HG03135 (cell line): ENCODE results near the gene ANKRD55.
A peak's percentile ranks its signal among the peaks of the same experiment; 100 is the strongest.
"Not testable (repeated sequence)": the region's sequence is repeated elsewhere in the genome, so short reads cannot be mapped to it uniquely, and the experiment has no call there.

Experiments used
- ATAC-seq: cut with Tn5 transposase; IDR thresholded peaks from one replicate; pipeline ENCODE4 v1.9.1; 2021; ENCODE audit warnings: mild to moderate bottlenecking, moderate library complexity; ENCODE audit not compliant: unreplicated experiment

Gene ANKRD55

DNA sequence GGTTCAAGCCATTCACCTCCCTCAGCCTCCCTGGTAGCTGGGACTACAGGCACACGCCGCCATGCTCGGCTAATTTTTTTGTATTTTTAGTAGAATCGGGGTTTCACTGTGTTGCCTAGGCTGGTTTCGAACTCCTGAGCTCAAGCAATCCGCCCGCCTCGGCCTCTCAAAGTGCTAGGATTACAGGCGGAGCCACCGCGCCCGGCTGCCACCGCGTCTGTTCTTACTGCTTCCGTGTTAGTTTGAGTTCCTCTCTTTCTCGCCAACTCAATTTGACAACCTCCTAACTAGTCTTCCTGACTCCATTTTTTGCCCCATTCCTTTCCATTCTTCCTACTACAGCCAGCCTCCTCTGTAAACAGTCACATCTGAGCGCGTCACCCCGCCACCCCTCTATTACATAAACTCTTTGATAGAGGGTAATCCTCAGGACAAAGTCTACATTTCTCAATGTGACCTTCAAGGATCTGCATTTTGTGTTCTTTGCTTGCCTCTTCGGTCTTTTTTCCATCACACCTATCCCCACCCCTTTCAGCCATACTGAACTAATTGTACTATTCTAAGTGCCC is 149.8 kb downstream of the ANKRD55 start:
- no peak for ATAC-seq

- ATAC-seq, result peak; percentile 36
These were observed 152.0 kb downstream of the ANKRD55 start for GRCh38 chr5:56081053-56081642.

DNA sequence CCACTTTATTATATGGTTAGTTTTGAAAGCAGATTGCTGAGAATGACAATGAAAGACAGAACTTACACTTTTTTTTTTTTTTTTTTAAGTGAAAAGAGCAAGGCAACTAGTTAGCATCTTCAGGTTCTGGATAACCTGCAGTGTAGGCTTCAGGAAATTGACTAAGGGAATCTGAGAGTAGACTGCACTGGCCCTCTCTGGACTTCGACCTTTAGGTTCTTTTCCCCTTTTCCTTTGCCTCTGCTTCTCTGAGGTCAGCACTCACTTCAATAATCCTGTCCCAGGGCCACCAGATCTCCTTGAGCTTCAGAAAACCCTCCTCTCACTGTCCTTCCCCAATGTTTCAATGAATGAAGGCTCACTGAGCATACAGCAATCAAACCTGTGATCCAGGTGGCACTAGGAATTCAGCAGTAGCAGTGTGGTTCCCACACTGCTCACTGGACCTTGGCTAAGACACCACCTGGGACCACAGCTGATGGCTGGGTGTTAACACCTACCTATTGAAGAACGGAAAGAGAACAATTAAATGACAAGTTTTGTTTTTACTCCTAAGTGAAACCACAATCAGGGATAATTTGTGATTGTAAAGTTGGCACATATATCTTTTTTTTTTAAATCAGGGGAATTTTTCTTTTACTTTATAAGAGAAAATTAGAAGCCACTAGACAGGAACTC is 152.6 kb downstream of the ANKRD55 start:
- peak; percentile 65 for ATAC-seq

GRCh38 chr5:56079157-56079500 is 154.0 kb downstream of the ANKRD55 start:
- not testable (repeated sequence) for ATAC-seq

GRCh38 chr5:56078278-56079156 is 154.6 kb downstream of the ANKRD55 start:
- ATAC-seq, result no peak

- ATAC-seq, result no peak
These were observed 155.3 kb downstream of the ANKRD55 start for GRCh38 chr5:56077796-56078233.

DNA sequence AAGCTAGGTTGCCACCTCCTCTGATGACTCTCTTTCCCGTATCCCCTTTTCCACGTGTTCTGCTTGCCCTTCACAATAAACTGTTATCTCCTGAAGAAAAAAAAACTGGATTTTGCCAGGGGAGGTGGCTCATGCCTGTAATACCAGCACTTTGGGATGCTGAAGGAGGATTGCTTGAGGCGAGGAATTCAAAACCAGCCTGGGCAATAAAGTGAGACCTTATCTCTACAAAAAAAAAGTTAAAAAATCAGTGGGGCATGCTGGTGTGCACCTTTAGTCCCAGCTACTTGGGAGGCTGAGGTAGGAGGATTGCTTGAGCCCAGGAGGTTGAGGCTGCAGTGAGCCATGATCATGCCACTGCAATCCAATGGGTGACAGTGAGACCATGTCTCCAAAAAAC is 156.6 kb downstream of the ANKRD55 start:
- no peak for ATAC-seq

GRCh38 chr5:56075361-56075760 is 157.8 kb downstream of the ANKRD55 start:
- ATAC-seq, result no peak

DNA sequence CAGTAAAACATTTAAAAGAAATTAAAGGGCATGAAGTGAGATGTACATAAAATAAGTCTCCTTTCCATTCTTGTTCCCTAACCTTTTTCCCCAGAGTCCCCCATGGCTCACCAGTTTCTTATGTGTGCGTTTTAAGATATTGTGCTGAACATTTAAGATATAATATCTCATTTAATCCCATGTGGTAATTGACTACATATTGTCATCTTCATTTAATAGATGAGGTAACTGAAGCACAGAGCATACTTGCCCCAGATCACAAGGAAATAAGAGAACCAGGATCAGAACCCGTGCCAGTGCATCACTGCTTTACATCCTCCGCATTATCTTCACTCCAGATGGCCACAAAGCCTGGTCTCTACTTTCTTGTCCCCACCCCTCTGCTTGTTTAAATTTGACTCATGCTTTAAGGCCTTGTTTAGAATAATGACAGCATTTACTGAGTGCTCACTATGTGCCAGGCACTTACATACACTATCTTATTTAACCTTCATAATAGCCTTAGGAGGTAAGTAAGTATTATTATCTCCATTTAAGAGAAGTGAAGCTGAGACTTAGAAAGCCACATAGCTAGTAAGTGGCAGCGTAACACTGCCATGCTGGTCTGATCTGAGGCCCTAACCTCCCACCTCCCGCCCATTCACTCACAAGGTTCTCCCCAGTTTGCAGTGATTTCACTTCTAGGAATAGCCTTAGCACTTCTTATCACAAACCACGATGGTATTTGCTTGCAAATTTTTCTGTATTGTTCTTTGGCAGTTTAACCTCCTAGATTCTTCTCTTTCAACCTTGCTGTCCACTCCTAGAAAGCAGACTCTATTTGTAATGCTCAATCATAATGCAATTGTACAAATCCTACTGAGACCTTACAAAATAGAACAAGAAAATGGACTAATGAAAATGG is 160.0 kb downstream of the ANKRD55 start:
- no peak for ATAC-seq

DNA sequence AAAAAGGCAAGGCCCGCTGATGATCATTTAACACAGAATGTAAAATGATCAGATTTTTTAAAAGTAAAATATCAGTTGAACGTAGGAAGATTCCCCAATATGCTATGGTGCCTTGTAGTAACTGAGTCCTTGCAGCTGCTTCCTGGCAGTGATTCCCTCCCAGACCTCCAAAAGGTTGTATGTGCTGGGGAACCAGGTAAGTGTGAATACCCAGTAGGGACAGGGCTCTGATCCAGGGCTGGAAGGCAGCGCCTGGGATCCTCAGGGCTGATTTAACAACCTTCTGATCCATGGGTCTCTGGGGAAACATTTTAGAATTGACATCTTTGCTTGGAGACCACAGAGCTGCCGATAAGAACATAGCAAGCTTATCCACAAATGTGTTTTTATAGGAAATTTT is 161.7 kb downstream of the ANKRD55 start:
- no peak for ATAC-seq

DNA sequence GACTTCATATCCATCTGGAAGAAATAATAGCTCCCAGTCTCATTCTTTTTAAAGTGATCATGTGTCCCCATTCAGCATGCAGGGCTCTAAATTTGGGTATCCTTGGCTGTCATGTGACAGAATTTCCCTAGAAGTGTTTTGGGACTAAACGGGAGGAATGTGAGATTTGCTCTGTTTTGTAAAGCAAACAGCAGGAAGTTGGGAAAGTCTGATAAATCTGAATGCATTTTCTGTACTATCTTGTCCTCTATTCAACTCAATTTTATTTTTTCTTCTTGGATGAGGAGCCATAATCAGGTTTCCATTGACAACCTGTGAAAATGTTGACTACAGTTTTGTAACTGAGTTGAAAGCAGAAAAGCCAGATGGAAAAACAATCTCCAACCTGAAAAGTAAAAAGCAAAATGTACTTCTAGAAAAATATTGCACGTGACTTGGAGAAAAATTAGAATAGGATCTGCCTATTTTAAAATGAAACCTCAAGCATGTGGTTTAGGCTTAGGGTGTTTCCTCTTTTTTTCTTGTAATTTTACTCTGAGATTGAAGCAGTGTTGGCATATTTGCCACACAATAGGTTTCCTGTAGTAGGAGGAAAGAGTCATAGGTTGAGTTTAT is 162.2 kb downstream of the ANKRD55 start:
- ATAC-seq, result no peak

DNA sequence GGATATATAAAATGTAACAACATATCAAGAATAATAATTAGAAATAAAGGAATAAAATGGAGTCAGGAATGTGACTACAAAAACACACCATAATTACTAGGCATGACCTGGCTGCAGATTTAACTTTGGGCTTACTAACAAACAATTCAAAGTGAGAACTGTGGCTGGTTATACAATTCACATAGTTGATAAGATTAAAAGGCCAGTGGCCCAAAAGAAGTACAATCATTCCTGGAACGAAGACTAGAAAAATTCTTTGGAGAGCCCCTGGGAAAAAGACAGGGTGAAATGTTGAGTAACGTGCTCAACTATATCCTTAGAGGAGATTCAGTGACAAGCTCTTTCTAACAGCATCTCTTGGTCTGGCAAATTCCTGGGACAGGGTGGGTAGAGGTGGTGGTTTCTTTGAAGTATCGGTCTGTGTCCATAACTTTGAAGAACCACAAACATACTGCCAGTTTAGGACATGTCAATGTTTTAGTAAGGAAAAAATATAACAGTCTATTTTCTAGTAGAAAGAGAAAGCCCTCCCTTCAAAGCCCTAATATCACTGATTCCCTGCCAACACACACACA is 163.4 kb downstream of the ANKRD55 start:
- ATAC-seq, result no peak

GRCh38 chr5:56066931-56067450 is 166.1 kb downstream of the ANKRD55 start:
- ATAC-seq, result no peak

DNA sequence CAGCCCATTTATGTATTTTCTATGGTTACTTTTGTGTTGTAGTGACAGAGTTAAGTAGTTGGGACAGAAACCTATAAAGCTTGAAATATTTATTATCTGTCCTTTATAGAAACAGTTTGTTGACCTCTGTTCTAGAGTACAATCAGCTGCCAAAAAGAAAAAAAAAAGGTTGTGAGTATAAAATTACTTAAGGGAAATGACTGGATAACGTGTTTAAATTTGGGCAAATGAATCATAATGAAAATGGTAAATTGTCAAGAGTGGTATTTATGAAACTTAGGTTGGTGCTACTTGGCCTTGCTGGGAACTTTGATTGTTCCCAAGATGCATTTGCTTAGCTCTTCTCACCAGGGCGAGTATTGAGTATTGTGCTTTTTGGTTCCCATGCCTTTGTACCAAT is 168.1 kb downstream of the ANKRD55 start:
- ATAC-seq, result no peak

GRCh38 chr5:56060276-56061110 is 172.6 kb downstream of the ANKRD55 start:
- ATAC-seq, result no peak

DNA sequence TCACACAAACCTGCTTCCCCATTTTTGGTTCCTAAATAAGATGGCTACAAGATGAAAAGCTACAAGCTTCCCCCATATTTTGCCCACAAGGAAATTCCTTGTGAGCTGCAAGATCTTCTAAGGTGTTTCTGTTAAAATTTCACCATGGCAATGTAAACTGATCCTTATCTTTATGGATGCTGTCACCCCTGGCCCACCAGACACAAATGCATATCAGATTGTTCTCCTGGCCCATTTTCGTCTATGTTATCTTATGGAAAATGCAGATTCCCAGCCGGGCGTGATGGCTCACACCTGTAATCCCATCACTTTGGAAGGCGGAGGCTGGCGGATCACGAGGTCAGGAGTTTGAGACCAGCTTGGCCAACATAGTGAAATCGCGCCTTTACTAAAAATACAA is 173.3 kb downstream of the ANKRD55 start:
- ATAC-seq, result no peak

DNA sequence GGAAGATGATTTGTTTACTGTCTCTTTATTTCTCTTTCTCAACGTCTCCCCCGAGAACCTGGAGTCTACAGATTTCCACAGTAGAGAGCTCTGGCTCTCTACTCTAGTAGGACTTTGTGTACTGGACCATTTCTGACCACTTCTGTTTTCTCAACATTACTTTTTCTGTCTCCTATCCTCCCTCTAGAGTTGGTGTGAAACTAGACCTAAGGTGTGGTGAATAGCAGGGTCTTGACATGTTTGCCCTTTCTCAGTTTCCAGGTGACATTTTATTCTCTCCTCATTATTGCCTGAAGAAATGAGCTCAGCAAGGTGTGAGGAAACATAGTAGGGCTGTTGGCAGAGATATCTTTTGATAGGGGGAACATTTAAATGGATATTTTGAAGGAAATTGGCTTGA is 176.3 kb downstream of the ANKRD55 start:
- peak; percentile 84 for ATAC-seq

DNA sequence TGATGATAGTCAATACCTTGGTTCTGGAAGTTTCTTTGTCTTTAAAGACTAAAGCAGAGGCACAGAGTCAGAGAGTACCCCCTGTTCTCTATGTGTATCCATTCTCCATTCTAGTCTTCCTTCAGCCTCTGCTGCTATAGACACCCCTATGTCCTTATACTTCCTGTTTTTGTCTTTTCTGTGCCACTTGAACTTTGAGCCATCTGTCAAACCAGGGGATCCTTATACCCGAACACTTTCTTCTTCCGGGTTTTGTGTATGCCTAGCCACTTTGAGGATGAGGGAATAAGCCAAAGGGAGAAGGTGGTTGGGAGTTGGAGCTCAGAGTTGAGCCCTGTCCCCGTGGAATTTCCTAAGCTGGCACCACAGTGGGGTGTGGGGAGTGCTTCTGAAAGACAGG is 177.3 kb downstream of the ANKRD55 start:
- no peak for ATAC-seq

DNA sequence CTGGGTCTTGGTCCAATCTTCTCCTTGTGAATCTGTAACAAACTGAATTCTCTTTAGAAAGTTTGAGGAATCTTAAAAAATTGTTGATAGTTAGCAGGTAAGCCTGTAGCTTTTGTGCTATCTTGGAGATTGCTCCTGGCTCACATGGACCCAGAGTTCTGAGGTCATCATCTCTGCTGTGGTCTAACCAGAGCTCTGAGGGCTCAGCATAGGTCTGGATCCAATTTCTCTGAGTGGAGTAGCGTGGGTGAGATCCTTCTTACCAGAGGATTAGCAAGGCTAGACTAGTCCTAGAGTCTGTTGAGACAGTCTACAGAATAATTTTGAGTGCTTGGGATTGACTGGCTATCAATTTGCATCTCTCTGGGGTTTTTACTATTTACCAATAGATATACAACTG is 177.8 kb downstream of the ANKRD55 start:
- ATAC-seq, result no peak
